BLaER1 (cell line): Measurements from ENCODE around the gene KSR2.

Experiments used
- H3K27ac ChIP-seq: shearing (Covaris generic); formaldehyde crosslinking; 2 replicates; pipeline ENCODE4 v1.8.1; 2022
- H3K27me3 ChIP-seq: shearing (Covaris generic); formaldehyde crosslinking; 2 replicates; pipeline ENCODE4 v1.8.1; 2022
- H3K36me3 ChIP-seq: shearing (Covaris generic); formaldehyde crosslinking; 2 replicates; pipeline ENCODE4 v1.8.1; 2022
- H3K4me1 ChIP-seq: shearing (Covaris generic); formaldehyde crosslinking; 2 replicates; pipeline ENCODE4 v1.8.1; 2022
- H3K4me2 ChIP-seq: shearing (Covaris generic); formaldehyde crosslinking; 2 replicates; pipeline ENCODE4 v1.8.1; 2022
- H3K4me3 ChIP-seq: shearing (Covaris generic); formaldehyde crosslinking; 2 replicates; pipeline ENCODE4 v1.8.1; 2022
- H3K9ac ChIP-seq: shearing (Covaris generic); formaldehyde crosslinking; 2 replicates; pipeline ENCODE4 v1.8.1; 2022
- H3K9me3 ChIP-seq: shearing (Covaris generic); formaldehyde crosslinking; 2 replicates; pipeline ENCODE4 v1.8.1; 2022
- H4K20me1 ChIP-seq: shearing (Covaris generic); formaldehyde crosslinking; 2 replicates; pipeline ENCODE4 v1.8.1; 2022
- Cebpa-rat ChIP-seq: shearing (Covaris generic); IDR thresholded peaks from 2 replicates; pipeline ENCODE4 v1.8.1; 2022

KSR2 gene

DNA sequence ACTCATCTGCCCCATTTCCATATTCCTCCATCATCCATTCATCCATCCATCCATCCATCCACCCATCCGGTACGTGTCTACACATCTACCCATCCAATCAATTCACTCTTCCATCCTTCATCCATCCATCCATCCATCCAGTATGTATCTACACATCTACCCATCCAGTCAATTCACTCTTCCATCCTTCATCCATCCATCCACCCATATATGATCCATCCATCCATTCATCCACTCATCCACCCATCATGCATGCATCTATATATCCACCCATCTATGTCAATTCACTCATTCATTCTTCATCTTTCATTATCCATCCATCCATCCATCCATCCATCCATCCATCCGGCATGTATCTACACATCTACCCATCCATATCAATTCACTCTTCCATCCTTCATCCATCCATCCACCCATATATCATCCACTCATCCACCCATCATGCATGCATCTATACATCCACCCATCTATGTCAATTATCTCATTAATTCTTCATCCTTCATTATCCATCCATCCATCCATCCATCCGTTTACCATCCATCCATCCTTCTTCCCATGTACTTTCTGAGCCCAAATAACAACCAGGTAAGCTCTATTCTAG, 498.8 kb downstream of the KSR2 start:
- Histone ChIP-seq H3K36me3 (no peaks in the 10 kb centered on the region), H3K9me3 (peaks cover 6% of the 10 kb centered on the region), H3K4me2 (no peak overlapping the region), H3K27ac (no peak overlapping the region), H4K20me1 (no peaks in the 10 kb centered on the region), H3K27me3 (no peaks in the 10 kb centered on the region), H3K4me1 (no peaks in the 10 kb centered on the region), H3K4me3 (no peak overlapping the region), H3K9ac (no peak overlapping the region)
- no peak for TF ChIP-seq Cebpa-rat

DNA sequence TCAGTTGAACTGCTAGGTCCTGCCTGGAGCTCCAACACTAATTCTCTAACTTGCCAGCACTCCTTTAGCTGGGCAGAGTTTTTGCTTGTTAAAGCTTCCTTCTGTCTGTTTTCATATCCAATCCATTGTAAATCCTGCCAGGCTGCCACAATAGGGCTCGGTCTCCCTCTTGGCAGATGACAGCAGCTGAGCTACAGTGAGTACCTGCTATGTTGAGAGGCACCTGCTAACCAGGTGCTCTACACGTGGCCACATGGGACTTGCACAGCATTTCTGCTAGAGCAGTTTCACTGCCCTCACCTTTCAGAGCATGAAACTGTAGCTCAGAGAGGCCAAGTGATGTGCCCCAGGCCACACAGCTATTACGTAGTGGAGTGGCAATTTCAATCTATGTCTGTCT, 500.8 kb downstream of the KSR2 start:
- Histone ChIP-seq H3K27me3 (no peaks in the 10 kb centered on the region), H3K4me3 (no peak overlapping the region), H3K9me3 (peaks cover 6% of the 10 kb centered on the region), H3K27ac (no peak overlapping the region), H3K36me3 (no peaks in the 10 kb centered on the region), H4K20me1 (no peaks in the 10 kb centered on the region), H3K4me1 (no peaks in the 10 kb centered on the region), H3K9ac (no peak overlapping the region), H3K4me2 (no peak overlapping the region)
- TF ChIP-seq Cebpa-rat, result no peak

DNA sequence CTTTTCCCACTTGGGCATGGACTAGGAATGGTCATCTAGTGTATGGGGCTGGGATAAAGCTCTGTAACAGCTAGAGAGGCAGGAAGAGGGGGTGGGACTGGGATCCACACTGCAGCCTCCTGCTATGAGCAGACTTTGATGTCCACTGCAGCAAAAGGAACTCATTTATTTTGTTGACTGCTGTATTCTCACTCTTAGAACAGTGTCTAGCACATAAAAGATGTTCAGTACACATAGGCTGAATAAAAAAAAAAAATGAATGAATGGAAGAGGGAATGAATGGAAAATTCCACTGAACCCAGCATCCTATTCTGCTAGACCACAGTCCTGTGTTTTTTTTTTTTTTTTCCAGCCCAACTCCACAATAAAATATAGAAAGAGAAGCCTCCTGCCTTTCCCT, 501.2 kb downstream of the KSR2 start:
- no peak overlapping the region for H3K27ac ChIP-seq
- H3K4me1 ChIP-seq, result no peaks in the 10 kb centered on the region
- no peaks in the 10 kb centered on the region for H4K20me1 ChIP-seq
- H3K9me3 ChIP-seq, result peaks cover 6% of the 10 kb centered on the region
- H3K4me3 ChIP-seq, result no peak overlapping the region
- no peak overlapping the region for H3K9ac ChIP-seq
- no peaks in the 10 kb centered on the region for H3K36me3 ChIP-seq
- no peaks in the 10 kb centered on the region for H3K27me3 ChIP-seq
- H3K4me2 ChIP-seq, result no peak overlapping the region
- TF ChIP-seq Cebpa-rat, result no peak

DNA sequence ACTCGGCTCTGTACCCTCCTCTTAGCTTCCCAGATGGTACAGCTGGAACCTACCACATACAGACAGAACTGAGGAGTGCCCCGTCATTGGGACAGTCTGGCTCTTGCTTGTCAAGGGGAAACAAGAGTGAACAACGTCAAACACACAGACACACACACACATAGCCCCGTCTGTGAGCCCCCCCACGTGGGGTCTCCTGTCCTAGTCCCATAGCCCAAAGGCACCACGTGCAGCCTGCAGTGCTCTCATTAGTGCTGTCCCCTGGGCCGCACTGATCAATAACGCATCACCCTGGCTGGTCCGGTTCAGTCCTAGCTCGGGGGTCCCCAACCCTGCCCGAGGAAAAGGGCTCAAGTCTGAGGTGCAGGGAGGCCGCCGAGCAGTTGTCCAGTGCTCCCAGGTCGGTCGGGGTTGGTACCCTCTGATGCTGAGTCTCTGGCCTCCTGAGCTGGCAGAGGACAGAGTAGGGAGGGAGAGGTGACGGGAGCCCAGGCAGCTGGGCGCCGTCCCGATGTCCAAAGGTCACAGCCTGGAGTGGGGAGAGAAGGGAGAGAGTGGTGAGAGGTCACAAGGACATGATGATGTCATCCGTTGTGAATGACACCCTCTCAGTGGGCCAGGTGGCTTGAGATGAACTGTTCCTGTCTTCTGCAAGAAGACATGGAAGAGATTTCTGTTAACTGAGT, 502.0 kb downstream of the KSR2 start:
- H3K9me3 ChIP-seq, result peaks cover 6% of the 10 kb centered on the region
- TF ChIP-seq Cebpa-rat, result no peak
- no peaks in the 10 kb centered on the region for H4K20me1 ChIP-seq
- H3K9ac ChIP-seq, result no peak overlapping the region
- no peaks in the 10 kb centered on the region for H3K4me1 ChIP-seq
- no peak overlapping the region for H3K4me3 ChIP-seq
- H3K27me3 ChIP-seq, result no peaks in the 10 kb centered on the region
- no peak overlapping the region for H3K4me2 ChIP-seq
- H3K27ac ChIP-seq, result no peak overlapping the region
- no peaks in the 10 kb centered on the region for H3K36me3 ChIP-seq

DNA sequence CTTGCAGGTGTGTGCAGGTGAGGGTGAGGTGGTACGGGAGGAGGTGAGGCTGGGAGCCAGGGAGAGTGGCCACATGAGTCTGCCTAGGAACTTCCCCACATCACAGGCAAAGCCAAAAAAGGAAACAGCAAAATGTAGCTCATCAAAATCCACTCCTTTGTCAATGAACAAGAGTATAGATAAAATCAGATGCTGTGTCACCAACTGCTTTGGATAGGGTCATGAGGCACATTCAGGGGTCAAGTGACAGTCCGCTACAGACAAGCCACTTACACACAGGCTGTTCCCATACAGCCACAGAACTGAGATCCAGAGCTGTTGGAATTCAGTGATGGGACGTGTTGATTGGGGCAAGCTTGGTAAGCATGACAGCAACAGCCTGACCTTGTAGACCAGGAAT, 507.1 kb downstream of the KSR2 start:
- Histone ChIP-seq H3K27me3 (no peaks in the 10 kb centered on the region), H3K4me3 (no peak overlapping the region), H3K4me1 (no peaks in the 10 kb centered on the region), H3K36me3 (no peaks in the 10 kb centered on the region), H3K9me3 (no peaks in the 10 kb centered on the region), H3K4me2 (no peak overlapping the region), H3K9ac (no peak overlapping the region), H3K27ac (no peak overlapping the region), H4K20me1 (no peaks in the 10 kb centered on the region)
- no peak for TF ChIP-seq Cebpa-rat

DNA sequence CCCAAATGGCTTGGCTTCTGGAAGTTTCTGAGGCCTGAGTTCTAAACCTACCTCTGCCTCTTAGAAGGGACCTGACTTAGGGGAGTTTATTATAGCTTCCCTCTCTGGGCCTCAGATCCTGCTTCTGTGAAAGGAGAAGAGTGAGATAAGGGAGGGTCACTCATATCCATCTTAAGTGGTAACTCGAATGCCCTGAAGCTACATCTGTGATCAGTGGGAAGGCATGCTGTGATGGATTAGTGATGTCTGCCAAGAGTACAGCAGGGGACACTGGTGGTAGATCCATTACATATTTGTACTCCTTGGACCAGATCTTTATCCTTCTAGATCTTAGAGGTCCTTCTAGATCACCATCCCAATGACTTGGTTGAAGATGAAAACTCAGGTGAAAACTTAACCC, 509.6 kb downstream of the KSR2 start:
- Histone ChIP-seq H4K20me1 (no peaks in the 10 kb centered on the region), H3K9ac (no peak overlapping the region), H3K9me3 (no peaks in the 10 kb centered on the region), H3K4me3 (no peak overlapping the region), H3K27ac (no peak overlapping the region), H3K4me1 (no peaks in the 10 kb centered on the region), H3K36me3 (no peaks in the 10 kb centered on the region), H3K4me2 (no peak overlapping the region), H3K27me3 (no peaks in the 10 kb centered on the region)
- no peak for TF ChIP-seq Cebpa-rat

DNA sequence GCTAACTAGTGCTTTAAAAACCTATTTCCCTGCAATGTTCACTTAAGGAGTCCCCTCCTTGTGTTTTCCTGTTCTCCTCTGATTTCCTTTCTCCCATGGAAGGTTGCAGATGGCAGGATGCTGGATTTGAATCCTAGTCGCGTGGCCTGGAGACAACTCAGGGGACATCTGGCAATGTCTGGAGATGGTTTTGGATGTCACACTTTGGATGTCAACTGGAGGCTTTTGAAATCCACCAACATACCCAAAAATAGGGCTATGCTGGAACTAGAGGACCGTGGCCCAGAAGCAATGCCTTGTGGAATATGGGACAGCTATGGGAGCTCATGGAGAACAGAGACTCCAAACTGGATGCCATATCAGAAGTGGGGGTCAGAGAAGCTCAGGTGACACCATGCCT, 511.6 kb downstream of the KSR2 start:
- Histone ChIP-seq H3K27me3 (no peaks in the 10 kb centered on the region), H3K4me3 (no peak overlapping the region), H4K20me1 (no peaks in the 10 kb centered on the region), H3K4me1 (no peaks in the 10 kb centered on the region), H3K9ac (no peak overlapping the region), H3K36me3 (no peaks in the 10 kb centered on the region), H3K9me3 (no peaks in the 10 kb centered on the region), H3K4me2 (no peak overlapping the region), H3K27ac (no peak overlapping the region)
- TF ChIP-seq Cebpa-rat, result no peak

DNA sequence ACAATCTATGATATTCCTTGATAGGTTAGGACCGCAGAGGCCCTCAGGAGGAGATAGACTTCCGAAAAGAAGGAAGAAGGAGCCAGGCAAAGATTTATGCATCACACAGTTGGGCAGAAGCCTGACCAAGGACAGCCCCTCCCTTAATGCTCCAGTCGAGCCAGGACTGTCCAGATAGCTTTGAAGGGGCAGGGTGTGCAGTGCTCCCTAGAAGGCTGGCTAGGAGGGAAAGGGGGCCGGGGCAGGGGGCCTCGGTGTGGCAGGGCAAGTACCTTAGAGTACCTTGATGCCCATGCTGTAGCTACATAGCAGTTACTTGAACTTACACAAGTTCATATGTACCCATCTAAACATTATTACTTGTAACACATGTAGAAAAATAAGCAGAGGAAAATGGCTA, 512.7 kb downstream of the KSR2 start:
- H3K27ac ChIP-seq, result no peak overlapping the region
- no peaks in the 10 kb centered on the region for H3K36me3 ChIP-seq
- H3K9me3 ChIP-seq, result no peaks in the 10 kb centered on the region
- no peak overlapping the region for H3K4me3 ChIP-seq
- no peaks in the 10 kb centered on the region for H3K27me3 ChIP-seq
- H4K20me1 ChIP-seq, result no peaks in the 10 kb centered on the region
- no peak for TF ChIP-seq Cebpa-rat
- no peak overlapping the region for H3K9ac ChIP-seq
- no peak overlapping the region for H3K4me2 ChIP-seq
- no peaks in the 10 kb centered on the region for H3K4me1 ChIP-seq

DNA sequence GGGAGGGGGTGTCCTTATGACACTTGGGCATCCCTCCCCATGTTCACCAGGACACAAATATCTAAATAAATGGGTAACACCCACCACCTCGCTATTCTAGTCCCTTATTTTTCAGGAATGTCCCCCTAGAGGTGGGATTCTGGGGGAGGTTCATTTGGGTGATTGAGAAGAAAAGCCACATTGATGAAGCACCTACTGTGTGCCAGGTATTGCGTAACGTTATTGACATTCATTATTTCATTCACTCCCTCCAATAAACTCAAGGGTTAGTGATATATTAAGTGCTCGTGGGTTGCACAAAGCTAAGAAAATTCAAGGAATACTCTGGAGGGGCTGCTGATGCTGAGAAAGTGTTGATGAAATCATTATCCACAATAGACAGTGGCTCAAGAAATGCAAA, 514.8 kb downstream of the KSR2 start:
- Histone ChIP-seq H3K4me1 (no peaks in the 10 kb centered on the region), H3K9me3 (no peaks in the 10 kb centered on the region), H3K27ac (no peak overlapping the region), H3K36me3 (no peaks in the 10 kb centered on the region), H3K9ac (no peak overlapping the region), H4K20me1 (no peaks in the 10 kb centered on the region), H3K4me2 (no peak overlapping the region), H3K4me3 (no peak overlapping the region), H3K27me3 (no peaks in the 10 kb centered on the region)
- TF ChIP-seq Cebpa-rat, result peak; percentile 82

DNA sequence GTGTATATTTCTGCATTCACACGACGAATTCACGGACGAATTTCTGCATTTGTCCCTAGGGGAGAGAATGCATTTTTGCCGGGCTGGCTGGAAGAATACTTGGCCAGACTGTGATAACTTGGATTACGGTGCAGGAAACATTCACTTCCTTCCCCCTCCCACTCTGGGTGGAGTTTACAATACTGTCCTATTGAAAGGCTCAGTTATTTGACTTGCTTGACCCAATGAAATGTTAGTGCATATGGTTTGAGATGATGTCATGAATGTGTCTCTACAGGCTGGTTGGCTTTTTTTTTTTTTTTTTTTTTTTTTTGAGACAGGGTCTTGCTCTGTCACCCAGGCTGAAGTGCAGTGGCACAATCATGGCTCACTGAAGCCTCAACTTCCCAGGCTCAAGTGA, 516.7 kb downstream of the KSR2 start:
- H4K20me1 ChIP-seq, result no peaks in the 10 kb centered on the region
- H3K9me3 ChIP-seq, result peaks cover 10% of the 10 kb centered on the region
- H3K4me3 ChIP-seq, result no peak overlapping the region
- no peaks in the 10 kb centered on the region for H3K4me1 ChIP-seq
- no peak overlapping the region for H3K4me2 ChIP-seq
- no peak for TF ChIP-seq Cebpa-rat
- no peak overlapping the region for H3K9ac ChIP-seq
- H3K36me3 ChIP-seq, result no peaks in the 10 kb centered on the region
- H3K27ac ChIP-seq, result no peak overlapping the region
- H3K27me3 ChIP-seq, result no peaks in the 10 kb centered on the region
